DND-41 (cell line): ENCODE data around the gene C4BPA.

Experiments used
- ATAC-seq: fragments of 200-7000 bp; cut with Tn5 transposase; 3 replicates; pipeline ENCODE4 v1.9.1; 2021; ENCODE audit warnings: low read depth; ENCODE audit not compliant: insufficient read depth
- DNase-seq: peaks from one replicate; pipeline ENCODE4 v3.0.0-alpha.2; 2020
- H2AFZ ChIP-seq: 2 replicates; pipeline ENCODE4 v1.6.0; 2012; ENCODE audit warnings: low read depth, low read length
- H3K27ac ChIP-seq: 2 replicates; pipeline ENCODE4 v1.5.1; 2012; ENCODE audit warnings: low read length, inconsistent platforms
- H3K27me3 ChIP-seq: fragments of 200-600 bp; sonication (generic); 2 replicates; pipeline ENCODE4 v1.6.0; 2012; ENCODE audit warnings: low read length, mild to moderate bottlenecking, inconsistent platforms; ENCODE audit not compliant: insufficient read depth, poor library complexity
- H3K36me3 ChIP-seq: 2 replicates; pipeline ENCODE4 v1.5.1; 2012; ENCODE audit warnings: low read length, inconsistent platforms; ENCODE audit not compliant: insufficient read depth
- H3K4me1 ChIP-seq: 2 replicates; pipeline ENCODE4 v1.5.1; 2012; ENCODE audit warnings: mild to moderate bottlenecking, low read length; ENCODE audit not compliant: insufficient read depth
- H3K4me2 ChIP-seq: 2 replicates; pipeline ENCODE4 v1.6.0; 2012; ENCODE audit warnings: mild to moderate bottlenecking, moderate library complexity, low read length, inconsistent platforms; ENCODE audit not compliant: insufficient read depth
- H3K4me3 ChIP-seq, 2 experiments: fragments of 200-600 bp in 1 of 2; shearing (Covaris generic) in 1 of 2; 2 replicates each; pipeline ENCODE4 v1.5.1; 2012 to 2016; ENCODE audit warnings: inconsistent platforms in 2 of 2, low read length in 2 of 2, mild to moderate bottlenecking in 2 of 2, low read depth in 1 of 2, moderate library complexity in 1 of 2
- H3K79me2 ChIP-seq: 2 replicates; pipeline ENCODE4 v1.6.0; 2012; ENCODE audit warnings: low read length, inconsistent platforms; ENCODE audit not compliant: insufficient read depth
- H3K9ac ChIP-seq: 2 replicates; pipeline ENCODE4 v1.6.0; 2012; ENCODE audit warnings: low read depth, mild to moderate bottlenecking, inconsistent platforms, low read length, moderate library complexity
- H3K9me3 ChIP-seq: 2 replicates; pipeline ENCODE4 v1.5.1; 2012; ENCODE audit warnings: low read length, moderate library complexity, mild to moderate bottlenecking, inconsistent platforms; ENCODE audit not compliant: insufficient read depth, severe bottlenecking
- H4K20me1 ChIP-seq: 2 replicates; pipeline ENCODE4 v1.6.0; 2012; ENCODE audit warnings: low read length; ENCODE audit not compliant: insufficient read depth
- EZH2 ChIP-seq: IDR thresholded peaks from 3 replicates; pipeline ENCODE4 v1.6.1; 2012; ENCODE audit warnings: borderline replicate concordance, low read depth, mild to moderate bottlenecking, moderate library complexity, low read length, inconsistent platforms; ENCODE audit not compliant: severe bottlenecking
- TF ChIP-seq, protein P1 (sequence below): IDR thresholded peaks from 2 replicates; pipeline ENCODE4 v1.5.1; 2012; ENCODE audit warnings: borderline replicate concordance, low read length, moderate library complexity, mild to moderate bottlenecking; ENCODE audit not compliant: poor library complexity, severe bottlenecking; ENCODE audit errors: extremely low read depth

The C4BPA gene

DNA sequence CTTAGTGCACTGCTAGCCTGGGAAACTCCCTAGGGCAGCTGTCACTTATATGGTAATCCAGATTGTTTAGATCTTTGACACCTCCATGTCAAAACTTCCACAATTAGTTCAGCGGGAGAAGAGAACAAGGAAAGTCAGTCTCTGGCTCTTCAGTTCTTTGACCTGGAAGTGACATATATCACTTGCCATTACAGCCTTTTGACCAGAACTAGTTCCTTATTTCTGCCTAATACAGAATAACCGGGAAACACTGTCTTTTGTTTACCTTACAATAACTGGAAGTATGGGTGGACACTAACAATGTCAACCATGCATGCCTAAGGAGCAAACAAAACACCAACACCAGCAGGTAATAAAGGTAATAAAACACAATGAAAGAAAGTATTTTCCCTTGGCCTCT is 68.3 kb downstream of the C4BPA start:
- no peak for DNase-seq
- TF ChIP-seq EZH2: no peak
- TF ChIP-seq, protein P1, sequence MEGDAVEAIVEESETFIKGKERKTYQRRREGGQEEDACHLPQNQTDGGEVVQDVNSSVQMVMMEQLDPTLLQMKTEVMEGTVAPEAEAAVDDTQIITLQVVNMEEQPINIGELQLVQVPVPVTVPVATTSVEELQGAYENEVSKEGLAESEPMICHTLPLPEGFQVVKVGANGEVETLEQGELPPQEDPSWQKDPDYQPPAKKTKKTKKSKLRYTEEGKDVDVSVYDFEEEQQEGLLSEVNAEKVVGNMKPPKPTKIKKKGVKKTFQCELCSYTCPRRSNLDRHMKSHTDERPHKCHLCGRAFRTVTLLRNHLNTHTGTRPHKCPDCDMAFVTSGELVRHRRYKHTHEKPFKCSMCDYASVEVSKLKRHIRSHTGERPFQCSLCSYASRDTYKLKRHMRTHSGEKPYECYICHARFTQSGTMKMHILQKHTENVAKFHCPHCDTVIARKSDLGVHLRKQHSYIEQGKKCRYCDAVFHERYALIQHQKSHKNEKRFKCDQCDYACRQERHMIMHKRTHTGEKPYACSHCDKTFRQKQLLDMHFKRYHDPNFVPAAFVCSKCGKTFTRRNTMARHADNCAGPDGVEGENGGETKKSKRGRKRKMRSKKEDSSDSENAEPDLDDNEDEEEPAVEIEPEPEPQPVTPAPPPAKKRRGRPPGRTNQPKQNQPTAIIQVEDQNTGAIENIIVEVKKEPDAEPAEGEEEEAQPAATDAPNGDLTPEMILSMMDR: no peak
- no peak overlapping the region for H3K4me2 ChIP-seq

DNA sequence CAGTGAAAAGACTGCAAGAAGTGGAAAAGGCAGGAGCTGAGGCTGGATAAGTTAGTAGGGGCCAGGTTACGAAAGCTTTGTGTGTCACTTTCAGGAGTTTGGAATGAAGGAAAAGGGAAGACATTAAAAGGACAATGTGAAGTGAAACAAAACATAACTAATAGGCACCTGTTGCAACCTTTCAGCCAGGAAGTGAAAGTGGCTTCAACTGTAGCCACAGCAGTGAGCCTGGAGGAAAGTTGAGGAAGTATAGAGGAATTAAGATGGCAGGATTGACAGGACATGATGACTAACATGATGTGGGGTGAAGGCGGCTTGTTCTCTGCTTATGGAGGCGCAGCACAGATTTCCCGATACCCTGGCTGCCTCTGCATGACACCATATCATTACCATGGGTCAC is 68.9 kb downstream of the C4BPA start:
- Histone ChIP-seq H3K9me3 (no peaks in the 10 kb centered on the region), H3K36me3 (no peaks in the 10 kb centered on the region), H3K27me3 (no peaks in the 10 kb centered on the region), H3K79me2 (no peaks in the 10 kb centered on the region), H3K4me2 (no peak overlapping the region), H3K9ac (no peak overlapping the region), H3K4me1 (no peaks in the 10 kb centered on the region), H3K4me3 (no peak overlapping the region), H4K20me1 (no peaks in the 10 kb centered on the region), H3K27ac (no peak overlapping the region), H2AFZ (no peak overlapping the region)
- ATAC-seq (no peak), DNase-seq (no peak)
- TF ChIP-seq, protein P1: no peak
- no peak for TF ChIP-seq EZH2

More for the DNA sequence above, 68.3 kb downstream of the C4BPA start:
- Histone ChIP-seq H2AFZ (no peak overlapping the region), H3K4me3 (no peak overlapping the region), H4K20me1 (no peaks in the 10 kb centered on the region), H3K79me2 (no peaks in the 10 kb centered on the region), H3K9ac (no peak overlapping the region), H3K27me3 (no peaks in the 10 kb centered on the region), H3K9me3 (no peaks in the 10 kb centered on the region), H3K27ac (no peak overlapping the region), H3K36me3 (no peaks in the 10 kb centered on the region), H3K4me1 (no peaks in the 10 kb centered on the region)
- no peak for ATAC-seq

DNA sequence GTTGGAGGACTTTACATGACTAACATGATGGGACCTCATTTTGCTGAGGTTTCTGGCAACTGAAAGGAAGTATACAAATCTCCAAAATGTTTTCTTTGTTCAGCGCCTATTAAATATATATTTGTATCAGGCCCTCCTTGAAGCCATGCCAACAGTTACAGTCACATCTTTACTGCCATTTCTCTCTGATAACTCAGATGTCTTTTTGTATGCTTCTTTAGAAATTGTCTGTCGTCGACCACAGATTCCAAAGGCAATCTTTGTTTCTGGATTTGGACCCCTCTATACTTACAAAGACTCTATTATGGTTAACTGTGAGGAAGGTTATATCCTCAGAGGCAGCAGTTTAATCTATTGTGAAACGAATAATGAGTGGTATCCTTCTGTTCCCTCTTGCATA is 69.4 kb downstream of the C4BPA start:
- Histone ChIP-seq H3K9ac (no peak overlapping the region), H3K4me1 (no peaks in the 10 kb centered on the region), H3K36me3 (no peaks in the 10 kb centered on the region), H2AFZ (no peak overlapping the region), H3K9me3 (no peaks in the 10 kb centered on the region), H3K4me2 (no peak overlapping the region), H3K79me2 (no peaks in the 10 kb centered on the region), H3K4me3 (no peak overlapping the region), H3K27ac (no peak overlapping the region), H4K20me1 (no peaks in the 10 kb centered on the region), H3K27me3 (no peaks in the 10 kb centered on the region)
- ATAC-seq: no peak
- DNase-seq: no peak
- TF ChIP-seq, protein P1: no peak
- no peak for TF ChIP-seq EZH2

DNA sequence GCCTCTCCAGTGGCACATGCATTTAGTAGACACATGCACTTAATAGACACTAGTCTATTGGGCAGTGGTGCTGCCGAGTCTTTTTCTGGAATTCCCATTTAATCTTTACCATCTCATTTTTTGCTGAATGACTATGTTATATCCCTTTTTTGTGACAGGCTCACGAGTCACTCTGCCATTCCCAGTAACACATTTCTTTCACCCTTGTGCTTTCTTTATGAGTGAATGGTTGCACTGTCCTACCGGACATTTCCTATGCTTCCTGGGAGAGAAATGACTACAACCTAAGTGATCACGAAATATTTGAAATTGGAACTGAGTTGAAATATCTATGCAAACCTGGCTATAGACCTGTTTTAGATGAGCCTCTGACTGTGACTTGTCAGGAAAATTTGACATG is 70.9 kb downstream of the C4BPA start:
- H3K9me3 ChIP-seq: no peaks in the 10 kb centered on the region
- H3K79me2 ChIP-seq: no peaks in the 10 kb centered on the region
- H2AFZ ChIP-seq: no peak overlapping the region
- H3K27ac ChIP-seq: no peak overlapping the region
- no peak overlapping the region for H3K4me2 ChIP-seq
- TF ChIP-seq, protein P1: no peak
- TF ChIP-seq EZH2: no peak
- H3K27me3 ChIP-seq: no peaks in the 10 kb centered on the region
- H4K20me1 ChIP-seq: no peaks in the 10 kb centered on the region
- DNase-seq (no peak), ATAC-seq (no peak)
- H3K9ac ChIP-seq: no peak overlapping the region
- H3K4me3 ChIP-seq: no peak overlapping the region
- H3K4me1 ChIP-seq: no peaks in the 10 kb centered on the region
- H3K36me3 ChIP-seq: no peaks in the 10 kb centered on the region
